Effector CD4-positive, alpha-beta T cell (primary cell): ENCODE results near the gene MTAP.
"Not testable (repeated sequence)": the region's sequence is repeated elsewhere in the genome, so short reads cannot be mapped to it uniquely, and the experiment has no call there.

Source experiments
- DNase-seq: peaks from one replicate; pipeline ENCODE4 v3.0.0-alpha.2; 2020

The MTAP gene

GRCh38 chr9:21931428-21931827 is 129.0 kb downstream of the MTAP start:
- no peak for DNase-seq

- no peak for DNase-seq
Observed at GRCh38 chr9:21933281-21933680, 130.8 kb downstream of the MTAP start.

GRCh38 chr9:21933865-21934264 is 131.4 kb downstream of the MTAP start:
- no peak for DNase-seq

DNA sequence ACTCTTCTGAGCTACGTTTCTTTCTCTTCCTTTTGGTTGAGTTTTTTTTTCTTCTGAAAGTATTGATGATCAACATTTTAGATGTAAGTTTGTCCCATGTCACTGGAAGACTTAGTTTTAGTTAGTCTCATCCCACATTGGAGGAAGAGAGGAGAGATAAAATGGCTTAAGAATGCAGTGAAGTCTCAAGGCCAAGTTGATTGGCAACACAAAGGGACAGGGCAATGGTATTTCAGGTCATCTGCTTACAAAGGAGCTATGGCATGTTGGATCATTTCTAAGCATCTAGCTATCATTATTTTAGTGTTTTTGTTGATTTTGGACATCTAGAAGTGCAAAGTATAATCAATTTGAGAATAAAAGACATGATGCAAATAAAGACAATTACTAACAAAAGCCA is 133.2 kb downstream of the MTAP start:
- no peak for DNase-seq

DNA sequence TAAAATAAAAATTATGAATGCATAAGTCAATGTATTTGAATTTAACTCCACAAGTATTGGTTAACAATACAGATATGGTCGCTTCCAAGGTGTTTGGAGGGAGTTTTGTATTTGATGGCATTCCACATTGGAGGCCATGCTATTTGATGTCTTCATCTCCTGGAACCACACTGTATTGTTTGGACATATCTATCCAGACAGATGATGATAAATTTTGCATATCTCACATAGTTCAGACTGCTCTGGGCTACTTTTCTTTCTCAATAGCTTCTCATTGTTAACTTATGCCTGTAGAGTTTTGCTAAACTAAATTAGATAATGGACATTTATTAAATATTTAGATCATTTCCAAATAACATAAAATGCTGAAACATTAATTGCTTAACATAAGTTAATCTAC is 133.7 kb downstream of the MTAP start:
- no peak for DNase-seq

- no peak for DNase-seq
Observed at GRCh38 chr9:21941337-21941995, 139.0 kb downstream of the MTAP start.

GRCh38 chr9:21943464-21943863 is 141.0 kb downstream of the MTAP start:
- no peak for DNase-seq

GRCh38 chr9:21945606-21946005 is 143.2 kb downstream of the MTAP start:
- no peak for DNase-seq

DNA sequence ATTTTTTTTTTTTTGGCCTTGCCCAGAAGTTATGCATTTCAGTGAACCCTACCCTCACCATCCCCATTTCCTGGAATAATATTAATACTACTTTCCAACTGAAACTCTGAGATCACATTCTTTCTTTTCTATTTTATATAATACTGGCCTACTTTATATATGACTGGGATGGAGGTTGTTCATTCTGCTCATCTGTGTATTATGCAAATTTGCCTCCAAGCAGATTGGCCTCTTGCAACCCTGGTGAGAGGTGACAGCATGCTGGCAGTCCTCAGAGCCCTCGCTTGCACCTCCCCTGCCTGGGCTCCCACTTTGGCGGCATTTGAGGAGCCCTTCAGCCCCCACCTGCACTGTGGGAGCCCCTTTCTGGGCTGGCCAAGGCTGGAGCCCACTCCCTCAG is 156.4 kb downstream of the MTAP start:
- no peak for DNase-seq

DNA sequence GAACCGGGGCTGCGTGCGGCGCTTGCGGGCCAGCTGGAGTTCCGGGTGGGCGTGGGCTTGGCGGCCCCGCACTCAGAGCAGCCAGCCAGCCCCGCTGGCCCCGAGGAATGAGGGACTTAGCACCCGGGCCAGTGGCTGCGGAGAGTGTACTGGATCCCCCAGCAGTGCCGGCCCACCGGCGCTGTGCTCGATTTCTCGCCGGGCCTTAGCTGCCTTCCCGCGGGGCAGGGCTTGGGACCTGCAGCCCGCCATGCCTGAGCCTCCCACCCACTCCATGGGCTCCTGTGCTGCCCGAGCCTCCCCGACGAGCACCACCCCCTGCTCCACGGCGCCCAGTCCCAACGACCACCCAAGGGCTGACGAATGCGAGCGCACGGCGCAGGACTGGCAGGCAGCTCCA is 156.8 kb downstream of the MTAP start:
- DNase-seq = not testable (repeated sequence)

- no peak for DNase-seq
Observed at GRCh38 chr9:21961569-21961968, 159.1 kb downstream of the MTAP start.

DNA sequence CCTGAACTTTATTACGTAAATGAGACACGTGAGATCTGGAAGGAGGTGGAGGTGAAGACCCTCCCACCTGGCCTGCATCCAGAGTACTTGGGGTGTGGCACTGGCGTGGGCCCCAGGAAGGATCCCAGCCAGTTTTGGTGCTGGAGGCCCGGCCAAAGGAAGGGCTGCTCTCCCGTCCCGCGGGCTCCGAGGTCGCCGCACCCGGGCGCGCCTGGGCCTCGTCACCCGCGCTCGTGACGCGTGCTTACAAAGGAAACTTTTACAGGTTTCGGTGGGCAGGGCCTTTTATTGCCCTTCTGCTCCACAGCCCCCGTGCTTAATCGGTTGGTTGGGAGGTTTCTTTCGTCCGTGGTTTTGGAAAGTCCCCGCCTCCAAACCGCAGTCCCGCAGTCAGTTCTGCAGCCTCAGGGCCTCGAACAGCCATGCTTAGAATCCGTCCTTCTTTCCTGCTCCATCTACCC is 162.5 kb downstream of the MTAP start:
- peak; percentile 41 for DNase-seq

DNA sequence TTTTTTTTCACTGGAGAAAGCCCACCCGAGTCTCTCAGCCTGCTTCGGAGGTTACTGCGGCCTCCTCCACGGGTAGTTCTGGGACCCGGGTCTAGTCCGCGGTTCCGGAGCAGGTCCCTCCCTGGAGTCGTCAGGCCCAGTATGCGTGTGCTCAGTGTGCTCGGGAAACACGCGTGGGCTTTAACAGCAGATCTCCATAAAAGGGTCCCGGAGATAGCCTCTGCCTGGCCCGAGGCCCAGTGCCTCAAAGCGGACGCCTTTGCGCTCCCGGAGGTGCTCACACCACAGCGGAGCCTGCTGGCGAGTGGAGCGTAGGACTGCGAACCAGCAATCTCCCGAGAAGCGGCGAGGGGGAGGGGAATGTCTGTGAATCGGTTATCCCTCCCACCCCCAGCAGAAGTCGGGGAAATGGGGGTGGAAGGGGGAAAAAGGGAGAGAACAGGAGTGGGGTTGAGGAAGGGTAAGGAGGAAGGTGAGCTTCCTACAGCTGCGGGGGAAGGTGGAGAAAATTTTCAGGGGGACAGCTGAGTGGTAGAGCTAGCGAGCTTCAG is 163.0 kb downstream of the MTAP start:
- DNase-seq = no peak

- DNase-seq = no peak
Observed at GRCh38 chr9:21966140-21966851, 163.9 kb downstream of the MTAP start.

DNA sequence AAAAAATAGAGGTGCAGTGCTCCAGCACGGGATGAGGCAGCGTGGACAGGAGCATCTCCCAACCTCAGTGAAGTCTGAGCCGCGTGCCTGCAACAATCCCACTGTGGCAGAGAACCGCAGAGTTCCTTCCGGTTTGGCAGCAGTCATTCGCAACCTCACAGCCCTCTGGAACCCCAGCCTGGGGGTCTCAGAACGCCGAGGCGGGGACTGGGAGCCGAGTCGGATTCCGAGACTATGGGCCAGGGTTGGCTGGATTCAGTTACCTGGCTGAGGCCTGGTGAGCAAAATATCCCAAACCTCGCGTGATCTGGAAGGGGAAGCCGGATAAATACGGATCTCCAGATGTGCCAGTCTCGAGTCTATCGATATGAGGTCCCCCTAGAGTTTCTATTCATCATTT is 164.7 kb downstream of the MTAP start:
- DNase-seq = no peak

- DNase-seq = no peak
Observed at GRCh38 chr9:21967702-21968101, 165.3 kb downstream of the MTAP start.

DNA sequence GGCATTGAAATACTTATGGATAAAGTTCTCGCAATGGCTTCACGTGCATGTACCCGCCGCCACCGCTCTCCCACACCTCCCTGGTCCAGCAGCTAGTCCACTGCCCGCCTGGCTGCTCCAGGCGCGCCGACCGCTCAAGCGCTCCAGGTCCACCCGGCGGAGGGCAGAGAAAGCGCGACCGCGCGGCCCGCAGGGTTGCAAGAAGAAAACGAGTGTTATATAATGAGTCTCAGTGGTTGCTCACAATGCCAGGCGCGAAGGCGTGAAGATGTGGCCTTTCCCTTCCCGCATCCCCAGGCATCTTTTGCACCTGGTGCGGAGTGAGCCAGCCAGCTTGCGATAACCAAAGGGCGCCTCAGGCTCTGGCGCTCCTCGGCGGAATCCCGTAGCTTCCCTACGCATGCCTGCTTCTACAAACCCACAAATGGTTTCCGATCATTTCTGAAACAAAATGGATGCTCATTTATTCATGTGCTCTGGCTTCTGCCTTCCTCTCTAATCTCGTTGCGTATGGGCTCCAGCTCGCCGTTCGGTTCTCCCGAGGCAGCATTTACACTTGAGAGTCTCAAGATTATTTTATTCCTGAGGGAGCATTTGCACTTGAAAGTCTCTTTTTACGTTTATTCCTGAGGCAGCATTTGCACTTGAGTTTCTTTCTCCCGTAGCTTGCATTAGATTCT is 166.0 kb downstream of the MTAP start:
- no peak for DNase-seq

DNA sequence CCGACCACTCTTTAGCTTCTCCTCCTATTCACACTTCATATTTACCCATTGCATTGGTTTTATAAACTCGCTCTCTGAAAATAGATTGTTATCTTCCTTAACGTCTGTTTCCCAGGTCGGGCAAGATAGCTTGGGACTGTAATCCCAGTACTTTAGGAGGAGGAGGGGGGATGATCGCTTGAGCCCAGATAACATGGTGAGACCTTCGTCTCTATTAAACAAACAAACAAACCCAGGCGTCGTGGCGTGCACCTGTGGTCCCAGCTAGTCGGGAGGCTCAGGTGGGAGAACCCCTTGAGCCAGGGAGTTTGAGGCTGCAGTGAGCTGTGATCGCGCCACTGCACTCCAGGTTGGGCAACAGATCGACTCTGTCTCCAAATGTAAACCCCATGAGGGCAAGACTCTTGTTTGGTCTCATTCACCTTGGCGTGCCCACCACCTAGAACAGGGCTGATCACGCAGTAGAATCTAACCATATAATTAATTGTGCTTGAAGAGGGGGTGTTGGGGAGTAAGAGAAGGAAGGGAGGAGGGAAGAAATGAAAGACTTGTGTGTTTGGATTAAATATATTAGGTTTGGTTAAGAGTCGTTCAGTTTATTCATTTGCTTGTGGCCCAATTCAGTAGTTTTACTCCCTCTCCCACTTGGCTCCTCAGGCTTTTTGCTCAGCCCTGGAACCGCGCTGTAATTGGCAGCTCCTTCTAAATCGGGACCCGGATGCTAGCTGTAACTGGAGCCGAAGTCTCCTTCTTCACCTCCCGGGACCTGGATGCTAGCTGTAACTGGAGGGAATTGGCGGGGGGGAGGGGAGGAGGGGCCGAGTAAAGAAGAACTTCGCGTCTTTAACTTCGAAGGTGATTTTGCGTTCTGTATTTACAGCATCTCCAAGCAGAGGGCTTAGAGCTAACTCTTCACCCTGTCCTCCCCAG is 166.8 kb downstream of the MTAP start:
- no peak for DNase-seq

DNA sequence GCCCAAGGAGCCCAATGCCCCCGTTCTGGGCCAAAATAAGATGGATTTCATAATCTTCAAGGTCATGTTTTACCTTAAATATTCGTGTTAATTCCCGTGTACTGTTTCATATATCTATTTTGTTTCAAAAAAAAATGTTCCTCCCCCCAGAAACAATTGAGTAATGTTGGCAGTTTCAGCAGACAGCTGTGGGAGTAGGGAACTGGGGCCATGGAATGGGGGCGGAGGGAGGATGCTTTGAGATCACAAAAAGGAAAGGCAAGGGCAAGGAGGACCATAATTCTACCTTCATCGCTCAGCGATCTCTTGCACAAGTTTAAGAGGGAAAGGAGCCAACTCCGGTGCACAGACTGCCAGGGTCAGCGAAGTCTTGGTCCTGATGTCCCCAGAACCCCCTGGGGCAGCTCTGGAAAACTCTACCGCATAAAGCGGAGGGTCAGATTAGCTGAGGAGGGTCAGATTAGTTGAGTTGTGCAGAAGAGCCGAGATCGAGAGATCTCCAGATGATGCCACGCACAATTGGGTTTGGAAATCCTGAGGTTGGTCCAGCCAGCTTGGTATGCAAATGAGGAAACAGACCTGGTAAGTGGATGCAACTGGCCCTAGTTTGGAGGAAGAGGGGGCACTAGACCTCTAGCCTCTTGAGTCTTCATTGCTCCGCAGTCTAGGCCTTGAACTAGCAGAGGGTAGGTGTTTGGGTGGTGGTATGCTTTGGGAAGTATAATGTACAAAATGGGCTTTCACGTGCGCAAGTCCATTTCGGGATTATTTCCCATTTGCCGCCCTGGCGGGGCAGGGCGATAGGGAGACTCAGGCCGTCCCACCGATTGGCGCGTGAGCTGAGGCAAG is 167.7 kb downstream of the MTAP start:
- no peak for DNase-seq

DNA sequence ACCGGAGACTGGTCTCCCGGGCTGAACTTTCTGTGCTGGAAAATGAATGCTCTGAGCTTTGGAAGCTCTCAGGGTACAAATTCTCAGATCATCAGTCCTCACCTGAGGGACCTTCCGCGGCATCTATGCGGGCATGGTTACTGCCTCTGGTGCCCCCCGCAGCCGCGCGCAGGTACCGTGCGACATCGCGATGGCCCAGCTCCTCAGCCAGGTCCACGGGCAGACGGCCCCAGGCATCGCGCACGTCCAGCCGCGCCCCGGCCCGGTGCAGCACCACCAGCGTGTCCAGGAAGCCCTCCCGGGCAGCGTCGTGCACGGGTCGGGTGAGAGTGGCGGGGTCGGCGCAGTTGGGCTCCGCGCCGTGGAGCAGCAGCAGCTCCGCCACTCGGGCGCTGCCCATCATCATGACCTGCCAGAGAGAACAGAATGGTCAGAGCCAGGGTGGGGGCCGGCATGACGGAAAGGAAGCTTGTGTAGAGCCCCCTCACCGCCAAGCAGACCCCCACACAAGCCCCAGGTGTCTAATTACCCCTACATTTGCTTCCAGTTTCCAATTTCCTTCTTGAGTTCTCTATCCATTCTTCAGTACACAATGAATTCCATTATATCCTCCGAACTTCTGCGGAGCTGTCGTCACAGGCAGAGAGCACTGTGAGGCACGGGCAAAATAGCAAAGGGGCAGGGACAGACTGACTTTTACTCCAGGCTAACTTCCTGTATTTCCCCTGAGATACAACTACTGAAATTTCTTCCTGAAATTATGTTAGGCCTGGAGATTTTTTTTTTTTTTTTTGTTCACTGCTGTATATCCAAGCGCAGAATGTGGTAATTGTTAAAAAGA is 168.6 kb downstream of the MTAP start:
- no peak for DNase-seq

DNA sequence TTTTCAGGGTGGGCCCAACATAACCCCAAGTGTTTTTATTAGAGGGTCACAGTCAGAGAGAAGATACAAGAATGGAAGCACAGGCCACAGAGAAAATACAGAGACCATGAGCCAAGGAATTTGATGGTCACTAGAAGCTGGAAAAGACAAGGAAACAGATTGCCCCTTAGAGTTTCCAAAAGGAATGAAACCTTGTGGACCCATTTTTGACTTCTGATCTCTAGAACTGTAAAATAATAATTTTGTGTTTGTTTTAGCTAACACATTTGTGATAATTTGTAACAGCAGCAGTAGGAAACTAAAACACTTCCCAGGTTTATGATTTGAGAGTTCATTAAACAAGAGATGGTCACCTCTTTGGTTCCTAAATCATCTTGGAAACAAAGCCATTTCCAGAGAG is 169.9 kb downstream of the MTAP start:
- no peak for DNase-seq
